ENCODE data around the gene HDAC2. TPM values are rescaled to one million over a fixed set of nuclear protein-coding genes. Genes with fewer than 3 reads are reported as not detected.

HDAC2 gene
- total RNA-seq, 4 donors from 2014 or later, result 27.9 to 33.7 (median 30.8) TPM

DNA sequence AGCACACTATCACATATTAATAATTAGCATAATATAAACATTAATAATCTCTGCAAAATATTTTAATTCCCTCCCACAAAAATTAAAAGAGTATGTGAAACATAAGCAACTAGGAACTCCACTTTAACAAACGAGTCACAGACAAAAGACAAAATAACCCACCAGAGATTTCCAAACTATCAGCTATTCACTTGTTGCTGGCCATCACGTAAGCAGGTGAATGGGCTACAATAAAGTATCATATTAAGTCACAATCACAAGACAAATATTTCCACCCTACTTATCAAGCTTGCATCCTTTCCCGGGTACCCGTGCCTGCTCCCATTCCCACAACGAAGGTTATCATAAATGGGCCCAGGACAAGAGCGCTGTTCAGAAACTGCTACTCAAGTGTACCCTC, 2.5 kb downstream of the HDAC2 start:
- peak overlapping the region in 3 of 4 donors; percentile 90 to 100 (median 100) for H3K4me3 ChIP-seq
- TF ChIP-seq POLR2A (IDR thresholded peaks at IDR 0.05), result no peak
- TF ChIP-seq, protein P1, sequence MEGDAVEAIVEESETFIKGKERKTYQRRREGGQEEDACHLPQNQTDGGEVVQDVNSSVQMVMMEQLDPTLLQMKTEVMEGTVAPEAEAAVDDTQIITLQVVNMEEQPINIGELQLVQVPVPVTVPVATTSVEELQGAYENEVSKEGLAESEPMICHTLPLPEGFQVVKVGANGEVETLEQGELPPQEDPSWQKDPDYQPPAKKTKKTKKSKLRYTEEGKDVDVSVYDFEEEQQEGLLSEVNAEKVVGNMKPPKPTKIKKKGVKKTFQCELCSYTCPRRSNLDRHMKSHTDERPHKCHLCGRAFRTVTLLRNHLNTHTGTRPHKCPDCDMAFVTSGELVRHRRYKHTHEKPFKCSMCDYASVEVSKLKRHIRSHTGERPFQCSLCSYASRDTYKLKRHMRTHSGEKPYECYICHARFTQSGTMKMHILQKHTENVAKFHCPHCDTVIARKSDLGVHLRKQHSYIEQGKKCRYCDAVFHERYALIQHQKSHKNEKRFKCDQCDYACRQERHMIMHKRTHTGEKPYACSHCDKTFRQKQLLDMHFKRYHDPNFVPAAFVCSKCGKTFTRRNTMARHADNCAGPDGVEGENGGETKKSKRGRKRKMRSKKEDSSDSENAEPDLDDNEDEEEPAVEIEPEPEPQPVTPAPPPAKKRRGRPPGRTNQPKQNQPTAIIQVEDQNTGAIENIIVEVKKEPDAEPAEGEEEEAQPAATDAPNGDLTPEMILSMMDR (IDR thresholded peaks at IDR 0.05 in 4 of 5, conservative IDR thresholded peaks at IDR 0.05 in 1 of 5), result no peak
- H3K27me3 ChIP-seq, result no peaks in the 10 kb centered on the region
- DNase-seq (no peak), ATAC-seq (no peak)
- H3K36me3 ChIP-seq, result no peaks in the 10 kb centered on the region
- peaks cover 40 to 56% of the 10 kb centered on the region in 2 donors for H3K4me1 ChIP-seq
- H3K27ac ChIP-seq, result no peak overlapping the region
- no peaks in the 10 kb centered on the region for H3K9me3 ChIP-seq
- in situ Hi-C loops (cut with MboI; ENCODE audit: low sequenced_read_pairs in 4 of 4), result no loop called here
- intact Hi-C loops (cut with DNase I; ENCODE audit: low total_unique reads), result no loop called here

DNA sequence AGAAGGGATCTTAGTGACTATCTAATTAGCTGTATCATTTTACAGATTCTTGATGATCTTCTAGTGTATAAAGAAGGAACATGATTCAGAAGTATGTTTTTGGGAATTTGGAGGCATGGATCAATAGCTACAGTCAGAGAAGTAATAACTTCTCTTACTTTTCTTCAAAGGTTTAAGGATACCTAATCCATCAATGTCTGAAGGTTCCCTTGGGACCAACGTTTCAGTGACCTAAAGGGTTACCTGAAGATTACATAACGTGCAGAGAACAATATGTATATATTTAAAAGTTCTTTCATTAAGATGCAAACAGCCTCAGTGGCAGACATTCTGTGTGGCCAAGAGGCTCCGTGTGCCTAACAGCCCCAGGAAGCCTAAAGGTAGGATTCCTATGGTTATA, 3.2 kb downstream of the HDAC2 start:
- in situ Hi-C loops (cut with MboI; ENCODE audit: low sequenced_read_pairs in 4 of 4), result no loop called here
- Histone ChIP-seq H3K9me3 (no peaks in the 10 kb centered on the region), H3K27ac (no peak overlapping the region), H3K4me1 (peaks cover 40 to 56% of the 10 kb centered on the region in 2 donors), H3K36me3 (no peaks in the 10 kb centered on the region), H3K27me3 (no peaks in the 10 kb centered on the region), H3K4me3 (no peak overlapping the region)
- intact Hi-C loops (cut with DNase I; ENCODE audit: low total_unique reads), result no loop called here
- ATAC-seq (no peak), DNase-seq (no peak)
- TF ChIP-seq, protein P1 (IDR thresholded peaks at IDR 0.05 in 4 of 5, conservative IDR thresholded peaks at IDR 0.05 in 1 of 5), result no peak
- no peak for TF ChIP-seq POLR2A (IDR thresholded peaks at IDR 0.05)

DNA sequence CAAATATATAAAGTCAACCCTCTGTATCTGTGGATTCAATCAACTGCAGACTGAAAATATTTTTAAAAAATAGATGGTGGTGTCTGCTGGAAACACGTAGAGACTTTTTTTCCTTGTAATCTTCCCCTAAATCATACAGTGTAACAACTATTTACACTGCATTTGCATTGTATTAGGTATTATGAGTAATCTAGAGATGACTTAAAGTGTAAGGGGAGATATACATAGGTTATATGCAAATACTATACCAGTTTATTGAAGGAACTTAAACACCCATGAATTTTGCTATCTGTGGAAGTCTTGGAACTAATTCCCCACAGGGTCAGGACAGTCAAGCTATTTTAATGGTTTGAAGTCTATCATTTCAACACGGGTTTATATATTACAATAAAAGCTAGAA, 10.2 kb downstream of the HDAC2 start:
- no peak for ATAC-seq
- in situ Hi-C loops (cut with MboI; ENCODE audit: low sequenced_read_pairs in 4 of 4), result no loop called here
- no peak for DNase-seq
- H3K4me3 ChIP-seq, result no peak overlapping the region
- no peaks in the 10 kb centered on the region for H3K27me3 ChIP-seq
- intact Hi-C loops (cut with DNase I; ENCODE audit: low total_unique reads), result no loop called here
- peaks cover 15 to 23% of the 10 kb centered on the region in 2 donors for H3K4me1 ChIP-seq
- H3K9me3 ChIP-seq, result no peaks in the 10 kb centered on the region
- H3K36me3 ChIP-seq, result peaks cover 0 to 8% of the 10 kb centered on the region in 2 donors
- no peak for TF ChIP-seq POLR2A (IDR thresholded peaks at IDR 0.05)
- TF ChIP-seq, protein P1 (IDR thresholded peaks at IDR 0.05 in 4 of 5, conservative IDR thresholded peaks at IDR 0.05 in 1 of 5), result no peak
- no peak overlapping the region for H3K27ac ChIP-seq

DNA sequence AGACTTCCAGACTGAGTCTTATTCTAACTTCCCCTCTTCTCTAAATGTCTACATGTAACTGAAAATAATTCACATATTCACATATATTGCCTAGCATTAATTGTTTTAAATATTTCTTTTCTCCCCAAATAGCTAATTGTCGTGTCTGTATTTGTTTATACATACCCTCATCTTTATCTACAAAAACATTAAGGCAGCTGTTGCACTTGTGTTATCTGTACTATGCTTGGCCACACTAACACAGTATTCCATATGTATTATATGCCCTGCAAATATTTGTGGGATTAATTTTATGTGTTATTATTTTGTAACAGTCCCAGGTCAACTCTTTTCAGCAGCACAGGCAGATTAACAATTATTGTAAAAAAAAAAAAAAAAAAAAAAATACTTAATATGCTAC, 11.7 kb downstream of the HDAC2 start:
- Histone ChIP-seq H3K36me3 (peaks cover 0 to 16% of the 10 kb centered on the region in 2 donors), H3K9me3 (no peaks in the 10 kb centered on the region), H3K4me1 (peaks cover 9 to 12% of the 10 kb centered on the region in 2 donors), H3K4me3 (no peak overlapping the region), H3K27me3 (no peaks in the 10 kb centered on the region), H3K27ac (no peak overlapping the region)
- intact Hi-C loops (cut with DNase I; ENCODE audit: low total_unique reads), result no loop called here
- no peak for ATAC-seq
- no peak for TF ChIP-seq POLR2A (IDR thresholded peaks at IDR 0.05)
- TF ChIP-seq, protein P1 (IDR thresholded peaks at IDR 0.05 in 4 of 5, conservative IDR thresholded peaks at IDR 0.05 in 1 of 5), result no peak
- no peak for DNase-seq
- in situ Hi-C loops (cut with MboI; ENCODE audit: low sequenced_read_pairs in 4 of 4), result no loop called here

DNA sequence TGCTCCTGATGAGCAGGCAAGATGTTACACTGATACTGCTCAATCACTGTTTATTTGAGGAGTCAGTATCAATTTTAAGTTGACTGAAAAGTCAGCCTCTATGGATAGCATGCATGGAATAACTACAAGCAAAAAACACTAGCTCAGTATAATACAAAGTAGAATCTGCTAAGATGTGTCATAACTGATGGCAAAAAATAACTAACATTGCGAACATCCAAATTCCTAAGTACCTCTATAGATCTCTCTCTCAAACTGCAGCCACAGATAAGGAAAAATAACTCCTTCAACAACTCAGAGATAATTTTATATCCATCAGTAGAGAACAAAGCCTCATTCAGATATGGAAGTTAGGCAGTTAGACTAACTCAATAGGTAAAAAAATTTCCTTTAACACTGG, 16.3 kb downstream of the HDAC2 start:
- Histone ChIP-seq H3K36me3 (peaks cover 0 to 38% of the 10 kb centered on the region in 2 donors), H3K9me3 (no peaks in the 10 kb centered on the region), H3K4me1 (no peaks in the 10 kb centered on the region), H3K4me3 (no peak overlapping the region), H3K27ac (no peak overlapping the region), H3K27me3 (no peaks in the 10 kb centered on the region)
- TF ChIP-seq, protein P1 (IDR thresholded peaks at IDR 0.05 in 4 of 5, conservative IDR thresholded peaks at IDR 0.05 in 1 of 5), result no peak
- intact Hi-C loops (cut with DNase I; ENCODE audit: low total_unique reads) (no loop called here), in situ Hi-C loops (cut with MboI; ENCODE audit: low sequenced_read_pairs in 4 of 4) (no loop called here)
- no peak for DNase-seq
- ATAC-seq, result no peak

Measured in gastrocnemius medialis (tissue), 4 donors.